ENCODE data around the gene IL11. TPM values are rescaled to one million over a fixed set of nuclear protein-coding genes. Genes with fewer than 3 reads are reported as not detected.

IL11 gene
- total and polyA plus RNA-seq, 2 of the 8 experiments (the other 6 are each of a cell fraction or from before 2014, with no cell fraction given), result 1.7 to 2.8 TPM

DNA sequence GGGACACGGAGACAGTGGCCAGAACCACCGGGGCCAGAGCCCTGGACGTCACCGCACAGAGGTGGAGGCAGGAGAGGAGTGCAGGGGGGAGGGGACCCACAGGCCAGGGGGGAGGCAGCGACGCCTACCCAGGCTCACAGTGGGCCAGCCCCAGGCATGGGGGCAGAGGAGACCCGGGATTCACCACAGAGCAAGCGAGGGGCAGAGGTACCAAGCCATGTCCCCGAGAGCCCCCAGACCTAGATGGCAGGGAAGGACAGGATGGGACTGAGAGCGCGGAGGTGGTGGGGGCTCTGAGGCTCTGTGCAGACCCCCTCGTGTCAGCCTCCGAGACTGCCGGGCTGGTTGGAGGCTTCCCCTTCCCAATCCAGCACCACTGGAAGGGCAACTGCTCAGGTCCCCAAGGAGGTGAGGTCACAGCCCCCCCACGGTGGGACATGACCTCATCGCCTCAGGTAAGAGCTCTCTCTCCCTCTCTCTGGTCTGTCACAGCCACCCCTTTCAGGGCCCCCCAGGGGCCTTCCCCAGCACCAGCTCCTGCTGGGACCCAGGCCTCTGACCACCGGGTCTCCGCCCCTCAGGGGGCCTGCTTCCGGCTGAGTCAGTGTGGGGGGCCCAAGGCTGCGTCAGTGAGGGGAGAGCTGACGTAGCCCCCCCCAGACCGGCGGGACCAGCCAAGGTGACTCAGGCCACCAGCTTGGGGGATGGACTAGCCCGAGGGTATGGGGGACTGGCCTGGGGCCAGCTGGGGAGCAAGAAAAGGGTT lies 2.2 kb upstream of the IL11 start:
- no peak overlapping the region for H3K9ac ChIP-seq (replicated peaks in 1 of 4; ENCODE audit: extremely low read depth in 1 of 4, low read depth in 3 of 4, low read length in 3 of 4)
- peak overlapping the region; percentile 85; the same call in 1 of the 2 replicates for H2BK12ac ChIP-seq (ENCODE audit: low read depth, low read length)
- H4K20me1 ChIP-seq (replicated peaks in 1 of 2; ENCODE audit: control insufficient read depth in 1 of 2, insufficient read depth in 2 of 2, low read length in 2 of 2), result no peaks in the 10 kb centered on the region
- peaks cover 19% of the 10 kb centered on the region; the same call in 1 of the 2 replicates for H3K23me2 ChIP-seq (ENCODE audit: low read depth, low read length)
- ChIA-PET CTCF (ENCODE audit: partially characterized antibody) (interaction anchor here (0.6 to 2.0 kb wide), 9 partner anchors 10 to 204 kb away, joined by 3 to 6 read pairs (median 3); partner anchors contain the start of genes GARIN5B and TMEM238), POLR2A (ENCODE audit: partially characterized antibody) (interaction anchor here (0.6 to 7.1 kb wide), 11 partner anchors 11 to 71 kb away, joined by 3 to 58 read pairs (median 3); partner anchors contain the start of genes COX6B2, KMT5C, RPL28 and TMEM238)
- peak overlapping the region; percentile 52; the same call in 1 of the 2 replicates for H2BK20ac ChIP-seq (ENCODE audit: low read length)
- no peaks in the 10 kb centered on the region for H3K9me3 ChIP-seq (ENCODE audit: insufficient read depth in 2 of 2, low read depth in 1 of 2, low read length in 1 of 2)
- H4K8ac ChIP-seq (ENCODE audit: extremely low read depth, insufficient read depth, low read length), result no peak overlapping the region; the same call in 1 of the 2 replicates
- no peak overlapping the region for H3K4me2 ChIP-seq (ENCODE audit: insufficient read depth in 1 of 2, low read depth in 2 of 2, low read length in 2 of 2)
- no peaks in the 10 kb centered on the region for H3K36me3 ChIP-seq (ENCODE audit: control insufficient read depth in 2 of 4, insufficient read depth in 4 of 4, low read length in 3 of 4)
- no peak overlapping the region for H3K27ac ChIP-seq (ENCODE audit: low read depth, low read length)
- H2AK5ac ChIP-seq (ENCODE audit: low read depth, low read length), result peak overlapping the region; percentile 24
- 68% methylated on average over 17 of the region's 24 CpGs; no CpG with 5 or more reads in 1 of the 2 experiments for WGBS, 2 experiments (ENCODE audit: extremely low coverage in 1 of 2, insufficient coverage in 1 of 2, insufficient read length in 1 of 2, insufficient replicate concordance in 2 of 2, low coverage in 1 of 2, low lambda C conversion rate in 2 of 2, missing lambda C conversion rate in 1 of 2)
- DNase-seq (ENCODE audit: low read depth in 1 of 2, low spot score in 2 of 2), result no peak
- H3K27me3 ChIP-seq (replicated peaks in 1 of 4; ENCODE audit: control insufficient read depth in 3 of 4, extremely low read depth in 1 of 4, insufficient read depth in 3 of 4, low read length in 3 of 4), result peaks cover 16 to 54% (median 43%) of the 10 kb centered on the region in 4 experiments
- H3K23ac ChIP-seq (ENCODE audit: insufficient read length), result no peak overlapping the region
- H2BK5ac ChIP-seq (ENCODE audit: low read depth, low read length), result no peak overlapping the region
- TF ChIP-seq RBBP5 (IDR thresholded peaks at IDR 0.05; ENCODE audit: borderline replicate concordance, low read depth, low read length), result no peak
- 0 out of 2 replicates have a peak, but pooled peaks have one; percentile 14 for TF ChIP-seq JUND (IDR thresholded peaks at IDR 0.05; ENCODE audit: low read length)
- H3K4me1 ChIP-seq (replicated peaks in 1 of 4; ENCODE audit: control insufficient read depth in 3 of 4, insufficient read depth in 4 of 4, low read length in 3 of 4), result peaks cover 5 to 47% (median 39%) of the 10 kb centered on the region in 4 experiments
- H3K4ac ChIP-seq (replicated peaks; ENCODE audit: insufficient read length, low read depth, low read length), result no peak overlapping the region
- H3K79me1 ChIP-seq (ENCODE audit: low read depth, low read length), result no peaks in the 10 kb centered on the region
- H4K91ac ChIP-seq (replicated peaks; ENCODE audit: insufficient read length, low read length), result no peak overlapping the region
- no peak overlapping the region for H4K5ac ChIP-seq (ENCODE audit: insufficient read length, low read depth, low read length)
- H3K56ac ChIP-seq (replicated peaks; ENCODE audit: insufficient read length, low read depth, low read length), result no peak overlapping the region
- no peak for FAIRE-seq
- peak overlapping the region; percentile 81 for H3K18ac ChIP-seq (ENCODE audit: extremely low read depth, low read length)
- no peak overlapping the region for H2BK120ac ChIP-seq (replicated peaks; ENCODE audit: low read depth, low read length)
- no peak overlapping the region for H3K4me3 ChIP-seq (ENCODE audit: extremely low read depth in 1 of 4, insufficient read depth in 2 of 4, low read depth in 3 of 4, low read length in 4 of 4)
- H3K14ac ChIP-seq (ENCODE audit: insufficient read length), result no peak overlapping the region
- H3K79me2 ChIP-seq (ENCODE audit: control insufficient read depth in 1 of 2, insufficient read depth in 2 of 2, low read length in 2 of 2), result no peaks in the 10 kb centered on the region
- H2BK15ac ChIP-seq (ENCODE audit: low read length), result no peak overlapping the region
- H2AFZ ChIP-seq (ENCODE audit: low read length), result no peak overlapping the region
